Measurements from ENCODE around the gene SUPT7L. TPM values are rescaled to one million over a fixed set of nuclear protein-coding genes. Genes with fewer than 3 reads are reported as not detected.

The SUPT7L gene
- total and polyA plus RNA-seq, 11 donors, result 18.6 to 29.5 (median 26.1) TPM

GRCh38 chr2:27647289-27647688, 16.1 kb downstream of the SUPT7L start:
- Histone ChIP-seq H3K36me3 (peaks cover 0 to 100% (median 93%) of the 10 kb centered on the region in 9 donors), H3K27ac (no peak overlapping the region), H3K4me3 (no peak overlapping the region), H3K9me3 (no peaks in the 10 kb centered on the region), H3K27me3 (no peaks in the 10 kb centered on the region), H3K4me1 (no peaks in the 10 kb centered on the region)
- TF ChIP-seq, protein P1, sequence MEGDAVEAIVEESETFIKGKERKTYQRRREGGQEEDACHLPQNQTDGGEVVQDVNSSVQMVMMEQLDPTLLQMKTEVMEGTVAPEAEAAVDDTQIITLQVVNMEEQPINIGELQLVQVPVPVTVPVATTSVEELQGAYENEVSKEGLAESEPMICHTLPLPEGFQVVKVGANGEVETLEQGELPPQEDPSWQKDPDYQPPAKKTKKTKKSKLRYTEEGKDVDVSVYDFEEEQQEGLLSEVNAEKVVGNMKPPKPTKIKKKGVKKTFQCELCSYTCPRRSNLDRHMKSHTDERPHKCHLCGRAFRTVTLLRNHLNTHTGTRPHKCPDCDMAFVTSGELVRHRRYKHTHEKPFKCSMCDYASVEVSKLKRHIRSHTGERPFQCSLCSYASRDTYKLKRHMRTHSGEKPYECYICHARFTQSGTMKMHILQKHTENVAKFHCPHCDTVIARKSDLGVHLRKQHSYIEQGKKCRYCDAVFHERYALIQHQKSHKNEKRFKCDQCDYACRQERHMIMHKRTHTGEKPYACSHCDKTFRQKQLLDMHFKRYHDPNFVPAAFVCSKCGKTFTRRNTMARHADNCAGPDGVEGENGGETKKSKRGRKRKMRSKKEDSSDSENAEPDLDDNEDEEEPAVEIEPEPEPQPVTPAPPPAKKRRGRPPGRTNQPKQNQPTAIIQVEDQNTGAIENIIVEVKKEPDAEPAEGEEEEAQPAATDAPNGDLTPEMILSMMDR (IDR thresholded peaks at IDR 0.05), result no peak
- TF ChIP-seq POLR2A (IDR thresholded peaks at IDR 0.05), result no peak
- ATAC-seq (no peak), DNase-seq (no peak)
- intact Hi-C loops (cut with DNase I), result no loop called here

DNA sequence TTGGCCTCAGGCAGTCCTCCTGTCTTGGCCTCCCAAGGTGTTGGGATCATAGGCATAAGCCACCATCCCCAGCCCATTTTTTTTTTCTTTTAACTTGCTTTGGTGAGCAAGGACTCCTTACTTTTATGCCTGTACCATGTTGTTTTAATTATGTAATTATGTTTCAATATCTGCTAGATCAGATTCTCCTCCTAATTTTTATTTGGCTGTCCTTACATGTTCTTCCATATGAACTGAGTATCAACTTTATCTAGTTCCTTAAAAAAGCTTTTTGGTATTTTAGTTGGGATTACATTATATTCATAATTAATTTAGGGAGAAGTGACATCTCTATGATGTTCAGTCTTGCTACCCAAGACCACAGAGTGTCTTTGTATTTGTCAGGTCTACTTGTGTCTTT, 18.2 kb downstream of the SUPT7L start:
- Histone ChIP-seq H3K27me3 (no peaks in the 10 kb centered on the region), H3K4me1 (no peaks in the 10 kb centered on the region), H3K27ac (no peak overlapping the region), H3K36me3 (peaks cover 0 to 100% (median 92%) of the 10 kb centered on the region in 9 donors), H3K9me3 (no peaks in the 10 kb centered on the region), H3K4me3 (no peak overlapping the region)
- intact Hi-C loops (cut with DNase I), result no loop called here
- TF ChIP-seq, protein P1 (IDR thresholded peaks at IDR 0.05), result no peak
- no peak for TF ChIP-seq POLR2A (IDR thresholded peaks at IDR 0.05)
- ATAC-seq (no peak), DNase-seq (no peak)

GRCh38 chr2:27640722-27641245, 22.6 kb downstream of the SUPT7L start:
- H3K27me3 ChIP-seq, result no peaks in the 10 kb centered on the region
- ATAC-seq (no peak), DNase-seq (no peak)
- no peak overlapping the region for H3K4me3 ChIP-seq
- WGBS, 4 donors, result 75 to 86% (median 83%) methylated on average over 2 of the region's 2 CpGs
- no peaks in the 10 kb centered on the region for H3K9me3 ChIP-seq
- H3K36me3 ChIP-seq, result peaks cover 0 to 100% (median 93%) of the 10 kb centered on the region in 9 donors
- TF ChIP-seq POLR2A (IDR thresholded peaks at IDR 0.05), result no peak
- TF ChIP-seq, protein P1 (IDR thresholded peaks at IDR 0.05), result no peak
- intact Hi-C loops (cut with DNase I), result no loop called here
- H3K4me1 ChIP-seq, result no peaks in the 10 kb centered on the region
- H3K27ac ChIP-seq, result no peak overlapping the region

- H3K4me3 ChIP-seq, result no peak overlapping the region
- WGBS, 4 donors, result 58 to 83% (median 79%) methylated on average over 3 of the region's 3 CpGs
Measured at GRCh38 chr2:27638709-27639108, 24.7 kb downstream of the SUPT7L start.

More at GRCh38 chr2:27638709-27639108, 24.7 kb downstream of the SUPT7L start:
- TF ChIP-seq, protein P1 (IDR thresholded peaks at IDR 0.05), result no peak
- no peak for TF ChIP-seq POLR2A (IDR thresholded peaks at IDR 0.05)
- Histone ChIP-seq H3K27me3 (no peaks in the 10 kb centered on the region), H3K9me3 (no peaks in the 10 kb centered on the region), H3K27ac (no peak overlapping the region), H3K36me3 (peaks cover 0 to 100% (median 97%) of the 10 kb centered on the region in 9 donors), H3K4me1 (no peaks in the 10 kb centered on the region)
- DNase-seq (no peak), ATAC-seq (no peak)
- intact Hi-C loops (cut with DNase I), result no loop called here
